Osteocyte (in vitro differentiated cells): Measurements from ENCODE around the gene CDYL. TPM values are rescaled to one million over a fixed set of nuclear protein-coding genes. Genes with fewer than 3 reads are reported as not detected.

Experiments used
- DNase-seq: peaks from one replicate; pipeline ENCODE4 v3.0.0; 2021; ENCODE audit warnings: mixed read lengths; ENCODE audit not compliant: unreplicated experiment; ENCODE audit errors: extremely low spot score
- H3K27ac Mint-ChIP-seq: one replicate; pipeline ENCODE4 v1.8.0; 2021; ENCODE audit warnings: mild to moderate bottlenecking, mixed read lengths; ENCODE audit not compliant: unreplicated experiment
- H3K27me3 Mint-ChIP-seq: one replicate; pipeline ENCODE4 v1.8.0; 2021; ENCODE audit warnings: mixed read lengths; ENCODE audit not compliant: unreplicated experiment
- H3K36me3 Mint-ChIP-seq: one replicate; pipeline ENCODE4 v1.8.0; 2021; ENCODE audit warnings: mixed read lengths; ENCODE audit not compliant: unreplicated experiment
- H3K4me1 Mint-ChIP-seq: one replicate; pipeline ENCODE4 v1.8.0; 2021; ENCODE audit warnings: mixed read lengths; ENCODE audit not compliant: unreplicated experiment
- H3K4me3 Mint-ChIP-seq: one replicate; pipeline ENCODE4 v1.8.0; 2021; ENCODE audit warnings: mild to moderate bottlenecking, moderate library complexity, mixed read lengths; ENCODE audit not compliant: unreplicated experiment
- H3K9me3 Mint-ChIP-seq: one replicate; pipeline ENCODE4 v1.8.0; 2021; ENCODE audit warnings: mixed read lengths; ENCODE audit not compliant: unreplicated experiment
- CTCF ChIP-seq: fragments of 200-600 bp; sonication (generic); IDR thresholded peaks from 2 replicates; pipeline ENCODE4 v1.5.0; 2021; ENCODE audit warnings: antibody characterized with exemption, mild to moderate bottlenecking, moderate library complexity
- total RNA-seq: library from RNA; stranded (reverse); gene quantifications from 2 replicates; pipeline ENCODE4 v1.2.1, GENCODE V29; 2021

Gene CDYL
- total RNA-seq, 1 donor from 2014 or later = 39.8 TPM

DNA sequence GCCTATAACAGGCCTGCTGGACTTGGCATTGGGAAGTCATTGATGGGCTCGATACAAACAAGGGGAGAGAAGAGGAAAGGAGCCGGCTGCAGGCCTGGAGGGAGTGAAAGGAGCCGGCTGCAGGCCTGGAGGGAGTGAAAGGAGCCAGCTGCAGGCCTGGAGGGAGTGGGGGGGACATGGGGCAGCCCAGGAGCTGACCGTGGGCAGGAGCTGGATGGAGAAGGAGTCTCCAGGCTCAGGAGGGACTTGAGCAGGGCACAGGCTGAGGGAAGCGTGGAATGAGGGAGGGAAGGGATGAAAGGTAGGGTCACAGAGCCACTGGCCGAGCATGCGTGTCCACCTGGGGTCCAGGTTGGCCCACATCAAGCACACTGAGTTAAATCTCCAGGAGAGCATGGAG, 195.6 kb downstream of the CDYL start:
- no peak for TF ChIP-seq CTCF
- Mint-ChIP-seq H3K9me3 (peaks cover 3% of the 10 kb centered on the region), H3K27ac (no peak overlapping the region), H3K36me3 (no peaks in the 10 kb centered on the region), H3K4me1 (peaks cover 20% of the 10 kb centered on the region), H3K4me3 (no peak overlapping the region), H3K27me3 (peaks cover 3% of the 10 kb centered on the region)
- peak; percentile 63 for DNase-seq

GRCh38 chr6:4972438-4972837, 196.2 kb downstream of the CDYL start:
- Mint-ChIP-seq H3K4me1 (peaks cover 20% of the 10 kb centered on the region), H3K36me3 (no peaks in the 10 kb centered on the region), H3K27me3 (peaks cover 5% of the 10 kb centered on the region), H3K9me3 (peaks cover 3% of the 10 kb centered on the region), H3K27ac (no peak overlapping the region), H3K4me3 (no peak overlapping the region)
- peak; percentile 57 for DNase-seq
- no peak for TF ChIP-seq CTCF

GRCh38 chr6:4973415-4973814, 197.2 kb downstream of the CDYL start:
- peaks cover 5% of the 10 kb centered on the region for H3K27me3 Mint-ChIP-seq
- peaks cover 3% of the 10 kb centered on the region for H3K9me3 Mint-ChIP-seq
- H3K36me3 Mint-ChIP-seq = no peaks in the 10 kb centered on the region
- peaks cover 20% of the 10 kb centered on the region for H3K4me1 Mint-ChIP-seq
- no peak for DNase-seq
- H3K27ac Mint-ChIP-seq = peak overlapping the region; percentile 76
- no peak overlapping the region for H3K4me3 Mint-ChIP-seq
- no peak for TF ChIP-seq CTCF

- TF ChIP-seq CTCF = no peak
- DNase-seq = peak; percentile 85
- peaks cover 20% of the 10 kb centered on the region for H3K4me1 Mint-ChIP-seq
- no peaks in the 10 kb centered on the region for H3K36me3 Mint-ChIP-seq
- peak overlapping the region; percentile 14 for H3K4me3 Mint-ChIP-seq
- peak overlapping the region; percentile 76 for H3K27ac Mint-ChIP-seq
- H3K9me3 Mint-ChIP-seq = peaks cover 3% of the 10 kb centered on the region
- peaks cover 5% of the 10 kb centered on the region for H3K27me3 Mint-ChIP-seq
Measured at GRCh38 chr6:4973982-4974745, 198.0 kb downstream of the CDYL start.

GRCh38 chr6:4974962-4975361, 198.8 kb downstream of the CDYL start:
- Mint-ChIP-seq H3K4me3 (no peak overlapping the region), H3K4me1 (peaks cover 20% of the 10 kb centered on the region), H3K36me3 (no peaks in the 10 kb centered on the region), H3K27me3 (peaks cover 5% of the 10 kb centered on the region), H3K27ac (no peak overlapping the region), H3K9me3 (peaks cover 7% of the 10 kb centered on the region)
- no peak for TF ChIP-seq CTCF
- no peak for DNase-seq
